HCT116 (cell line): ENCODE measurements around the gene CFAP74.

ENCODE experiments used
- ATF3 ChIP-seq: IDR thresholded peaks from 2 replicates; pipeline ENCODE4 v1.6.1; 2012
- CEBPB ChIP-seq: IDR thresholded peaks from 2 replicates; pipeline ENCODE4 v1.6.1; 2012; ENCODE audit warnings: low read depth
- CTCF ChIP-seq, 3 experiments: fragments of 200-600 bp in 1 of 3; sonication (generic) in 1 of 3; IDR thresholded peaks in 2 of 3; conservative IDR thresholded peaks in 1 of 3; 2 replicates each; pipeline ENCODE4 v1.5.1; 2012 to 2017; ENCODE audit warnings: low read depth in 2 of 3, low read length in 2 of 3, antibody characterized with exemption in 1 of 3, borderline replicate concordance in 1 of 3, control low read depth in 1 of 3, mild to moderate bottlenecking in 1 of 3, mixed read lengths in 1 of 3, mixed run types in 1 of 3, moderate library complexity in 1 of 3; ENCODE audit not compliant: insufficient read depth in 1 of 3
- EZH2 ChIP-seq: fragments of 200-600 bp; sonication (generic); IDR thresholded peaks from 2 replicates; pipeline ENCODE4 v1.6.1; 2017; ENCODE audit warnings: antibody characterized with exemption, mixed run types
- MAX ChIP-seq: IDR thresholded peaks from 2 replicates; pipeline ENCODE4 v1.6.1; 2012
- POLR2A ChIP-seq: IDR thresholded peaks from 2 replicates; pipeline ENCODE4 v1.7.0; 2011; ENCODE audit warnings: borderline replicate concordance; ENCODE audit not compliant: insufficient read depth, insufficient read length; ENCODE audit errors: extremely low read depth
- REST ChIP-seq: IDR thresholded peaks from 2 replicates; pipeline ENCODE4 v1.6.1; 2012; ENCODE audit warnings: low read depth
- SIN3A ChIP-seq: IDR thresholded peaks from 2 replicates; pipeline ENCODE4 v1.6.1; 2012; ENCODE audit warnings: low read depth
- SP1 ChIP-seq: IDR thresholded peaks from 2 replicates; pipeline ENCODE4 v1.6.1; 2012; ENCODE audit warnings: low read depth
- TCF7L2 ChIP-seq: IDR thresholded peaks from 2 replicates; pipeline ENCODE4 v1.7.0; 2011; ENCODE audit warnings: borderline replicate concordance, inconsistent platforms; ENCODE audit not compliant: insufficient read depth, insufficient read length; ENCODE audit errors: extremely low read depth
- YY1 ChIP-seq: IDR thresholded peaks from 2 replicates; pipeline ENCODE4 v1.6.1; 2011; ENCODE audit warnings: low read length, low read depth, moderate library complexity, mild to moderate bottlenecking; ENCODE audit not compliant: insufficient replicate concordance; ENCODE audit errors: extremely low read depth
- ZBTB33 ChIP-seq: IDR thresholded peaks from 2 replicates; pipeline ENCODE4 v1.6.1; 2011; ENCODE audit warnings: mild to moderate bottlenecking, low read length, moderate library complexity; ENCODE audit not compliant: insufficient replicate concordance; ENCODE audit errors: extremely low read depth

GRCh38 chr1:1876335-1876930 is 127.2 kb downstream of the CFAP74 start:
- TF ChIP-seq MAX, result no peak
- TF ChIP-seq SP1, result no peak
- no peak for TF ChIP-seq POLR2A
- no peak for TF ChIP-seq REST
- TF ChIP-seq CTCF (IDR thresholded peaks at IDR 0.05 in 2 of 3, conservative IDR thresholded peaks at IDR 0.05 in 1 of 3; ENCODE audit: borderline replicate concordance in 1 of 3, insufficient read depth in 1 of 3, low read depth in 2 of 3, low read length in 2 of 3), result no peak
- TF ChIP-seq EZH2, result no peak
- TF ChIP-seq CEBPB, result no peak
- no peak for TF ChIP-seq YY1
- TF ChIP-seq SIN3A, result no peak
- no peak for TF ChIP-seq TCF7L2
- TF ChIP-seq ZBTB33, result no peak
- no peak for TF ChIP-seq ATF3
